ENCODE data around the gene PRTFDC1. TPM values are rescaled to one million over a fixed set of nuclear protein-coding genes. Genes with fewer than 3 reads are reported as not detected.
A peak's percentile ranks its signal among the peaks of the same experiment; 100 is the strongest.

PRTFDC1 gene
- total RNA-seq, 5 donors from 2014 or later (not counting 1 experiment from before 2014, with no cell fraction given), result 0.43 to 1.5 (median 0.76) TPM

DNA sequence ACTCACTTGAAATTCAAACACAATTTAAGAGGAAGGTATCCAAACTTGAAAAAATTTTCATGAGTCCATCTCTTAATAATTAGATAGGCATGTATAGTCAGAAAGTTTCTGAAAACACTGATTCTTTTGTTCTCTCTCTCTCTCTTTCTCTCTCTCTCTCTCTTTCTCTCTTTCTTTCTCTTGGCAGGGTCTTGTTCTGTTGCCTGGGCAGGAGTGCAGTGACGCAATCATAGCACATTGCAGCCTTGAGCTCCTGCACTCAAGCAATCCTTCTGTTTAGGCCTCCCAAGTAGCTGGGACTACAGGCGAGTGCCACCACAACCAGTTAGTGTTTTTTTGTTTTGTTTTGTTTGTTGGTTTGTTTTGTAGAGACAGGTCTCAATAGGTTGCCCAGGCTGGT is 59.3 kb downstream of the PRTFDC1 start:
- ChIA-PET CTCF (no interaction called here), POLR2A (no interaction called here)
- no peaks in the 10 kb centered on the region for H3K36me3 Mint-ChIP-seq
- H3K27me3 ChIP-seq (replicated peaks in 1 of 2; ENCODE audit: control insufficient read depth in 2 of 2, extremely low read depth in 1 of 2, insufficient read depth in 2 of 2, low read length in 1 of 2), result no peaks in the 10 kb centered on the region
- H3K4me1 ChIP-seq (ENCODE audit: control insufficient read depth in 1 of 2, extremely low read depth in 1 of 2, insufficient read depth in 2 of 2, low read length in 2 of 2), result peaks cover 18 to 49% of the 10 kb centered on the region in 2 experiments
- peaks cover 0 to 5% (median 0%) of the 10 kb centered on the region in 3 donors for H3K9me3 Mint-ChIP-seq
- no peaks in the 10 kb centered on the region for H3K36me3 ChIP-seq (ENCODE audit: control insufficient read depth in 2 of 2, extremely low read depth in 1 of 2, insufficient read depth in 1 of 2, low read length in 1 of 2)
- no peak overlapping the region for H3K4me3 Mint-ChIP-seq
- ATAC-seq (replicated peaks in 1 of 4), result no peak
- H3K4me1 Mint-ChIP-seq, result peaks cover 54 to 76% (median 68%) of the 10 kb centered on the region in 3 donors
- DNase-seq, result no peak
- H3K9me3 ChIP-seq, result no peaks in the 10 kb centered on the region
- WGBS (ENCODE audit: insufficient coverage), result no CpG with 5 or more reads among the region's 2 CpGs
- no peaks in the 10 kb centered on the region for H3K27me3 Mint-ChIP-seq
- no peak overlapping the region for H3K27ac ChIP-seq (ENCODE audit: low read length)
- no peak overlapping the region for H3K4me3 ChIP-seq (ENCODE audit: control insufficient read depth in 1 of 2, extremely low read depth in 1 of 2, low read length in 1 of 2)
- peak overlapping the region; percentile 19 to 99 for H3K27ac Mint-ChIP-seq

DNA sequence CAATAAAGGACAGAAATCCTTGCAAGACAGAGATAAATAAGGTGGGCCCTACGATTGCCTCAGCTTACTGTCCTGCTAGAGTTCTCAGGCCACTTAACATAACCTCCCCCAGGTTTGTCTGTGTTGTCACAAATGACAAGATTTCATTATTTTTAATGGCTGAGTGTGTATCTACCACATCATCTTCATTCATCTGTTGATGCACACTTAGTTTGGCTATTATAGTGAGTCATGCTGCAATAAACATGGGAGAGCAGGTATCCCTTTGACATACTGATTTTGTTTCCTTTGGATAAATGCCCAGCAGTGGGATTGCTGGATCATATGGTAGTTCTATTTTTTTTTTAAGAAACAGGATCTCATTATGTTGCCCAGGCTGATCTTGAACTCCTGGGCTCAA is 60.6 kb downstream of the PRTFDC1 start:
- no peaks in the 10 kb centered on the region for H3K36me3 ChIP-seq (ENCODE audit: control insufficient read depth in 2 of 2, extremely low read depth in 1 of 2, insufficient read depth in 1 of 2, low read length in 1 of 2)
- no CpG with 5 or more reads among the region's 1 CpG for WGBS (ENCODE audit: insufficient coverage)
- ATAC-seq (replicated peaks in 1 of 4) (no peak), DNase-seq (no peak)
- no peaks in the 10 kb centered on the region for H3K36me3 Mint-ChIP-seq
- peaks cover 13 to 56% of the 10 kb centered on the region in 2 experiments for H3K4me1 ChIP-seq (ENCODE audit: control insufficient read depth in 1 of 2, extremely low read depth in 1 of 2, insufficient read depth in 2 of 2, low read length in 2 of 2)
- H3K27ac Mint-ChIP-seq, result peak overlapping the region; percentile 2 to 62
- H3K4me1 Mint-ChIP-seq, result peaks cover 54 to 75% (median 69%) of the 10 kb centered on the region in 3 donors
- no peak overlapping the region for H3K27ac ChIP-seq (ENCODE audit: low read length)
- CTCF ChIA-PET, result no interaction called here
- H3K27me3 ChIP-seq (replicated peaks in 1 of 2; ENCODE audit: control insufficient read depth in 2 of 2, extremely low read depth in 1 of 2, insufficient read depth in 2 of 2, low read length in 1 of 2), result no peaks in the 10 kb centered on the region
- H3K27me3 Mint-ChIP-seq, result no peaks in the 10 kb centered on the region
- H3K4me3 Mint-ChIP-seq, result no peak overlapping the region
- H3K4me3 ChIP-seq (ENCODE audit: control insufficient read depth in 1 of 2, extremely low read depth in 1 of 2, low read length in 1 of 2), result no peak overlapping the region
- POLR2A ChIA-PET, result no interaction called here
- H3K9me3 ChIP-seq, result no peaks in the 10 kb centered on the region
- peaks cover 0 to 5% (median 0%) of the 10 kb centered on the region in 3 donors for H3K9me3 Mint-ChIP-seq

DNA sequence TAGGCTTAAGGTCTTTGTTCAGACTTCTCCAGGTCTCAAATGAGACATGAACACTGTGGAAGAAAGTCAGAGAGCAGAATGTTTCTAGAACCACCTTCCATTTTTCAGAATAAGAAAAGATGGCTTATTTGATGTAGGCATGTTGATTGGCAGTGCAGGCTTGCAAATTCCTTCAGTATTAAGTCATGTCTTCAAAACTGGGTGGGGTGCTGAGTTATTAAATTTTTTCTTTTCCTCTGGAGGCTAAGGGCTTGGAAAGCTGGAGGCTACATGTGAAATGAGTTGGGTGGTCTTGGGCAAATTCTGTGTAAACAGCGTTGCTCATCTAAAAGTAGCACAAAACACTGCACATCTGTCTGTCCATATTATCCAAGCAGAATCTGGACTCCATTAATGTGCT is 62.8 kb downstream of the PRTFDC1 start:
- ATAC-seq (replicated peaks in 1 of 4) (no peak), DNase-seq (no peak)
- H3K36me3 Mint-ChIP-seq, result no peaks in the 10 kb centered on the region
- Histone ChIP-seq H3K9me3 (no peaks in the 10 kb centered on the region), H3K27ac (ENCODE audit: low read length) (no peak overlapping the region), H3K27me3 (replicated peaks in 1 of 2; ENCODE audit: control insufficient read depth in 2 of 2, extremely low read depth in 1 of 2, insufficient read depth in 2 of 2, low read length in 1 of 2) (no peaks in the 10 kb centered on the region), H3K4me3 (ENCODE audit: control insufficient read depth in 1 of 2, extremely low read depth in 1 of 2, low read length in 1 of 2) (no peak overlapping the region), H3K36me3 (ENCODE audit: control insufficient read depth in 2 of 2, extremely low read depth in 1 of 2, insufficient read depth in 1 of 2, low read length in 1 of 2) (no peaks in the 10 kb centered on the region), H3K4me1 (ENCODE audit: control insufficient read depth in 1 of 2, extremely low read depth in 1 of 2, insufficient read depth in 2 of 2, low read length in 2 of 2) (peaks cover 9 to 54% of the 10 kb centered on the region in 2 experiments)
- POLR2A ChIA-PET, result interaction anchor here in 1 of 2 donors (0.9 kb wide), 1 partner anchor 20 kb away, joined by 3 read pairs; no protein-coding TSS in a partner anchor
- no peak overlapping the region for H3K4me3 Mint-ChIP-seq
- H3K4me1 Mint-ChIP-seq, result peaks cover 59 to 73% (median 72%) of the 10 kb centered on the region in 3 donors
- H3K27me3 Mint-ChIP-seq, result no peaks in the 10 kb centered on the region
- CTCF ChIA-PET, result no interaction called here
- WGBS (ENCODE audit: insufficient coverage), result no CpG with 5 or more reads among the region's 1 CpG
- H3K9me3 Mint-ChIP-seq, result peaks cover 0 to 5% (median 0%) of the 10 kb centered on the region in 3 donors
- peak overlapping the region; percentile 74 to 77 for H3K27ac Mint-ChIP-seq

DNA sequence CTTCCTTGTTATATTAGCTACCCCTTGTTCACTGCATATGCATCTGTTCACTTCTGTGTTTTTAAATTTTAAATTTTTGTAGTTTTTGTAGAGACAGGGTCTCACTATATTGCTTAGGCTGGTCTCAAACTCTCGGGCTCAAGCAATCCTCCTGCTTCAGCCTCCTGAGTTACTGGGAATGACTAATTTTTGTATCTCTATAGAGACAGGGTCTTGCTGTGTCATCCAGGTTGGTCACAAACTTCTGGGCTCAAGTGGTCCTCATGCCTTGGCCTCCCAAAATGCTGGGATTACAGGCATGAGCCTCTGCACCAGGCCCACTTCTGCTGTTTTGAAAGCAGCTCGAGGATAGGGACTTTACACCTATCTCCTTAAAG is 64.6 kb downstream of the PRTFDC1 start:
- DNase-seq (no peak), ATAC-seq (replicated peaks in 1 of 4) (peak in 2 of 4 experiments; percentile 3)
- Mint-ChIP-seq H3K27me3 (no peaks in the 10 kb centered on the region), H3K4me3 (peak overlapping the region; percentile 29 to 67 (median 63)), H3K27ac (peak overlapping the region; percentile 72 to 81), H3K4me1 (peaks cover 61 to 76% (median 70%) of the 10 kb centered on the region in 3 donors), H3K9me3 (peaks cover 0 to 5% (median 0%) of the 10 kb centered on the region in 3 donors), H3K36me3 (no peaks in the 10 kb centered on the region)
- Histone ChIP-seq H3K27ac (ENCODE audit: low read length) (peak overlapping the region; percentile 79), H3K27me3 (replicated peaks in 1 of 2; ENCODE audit: control insufficient read depth in 2 of 2, extremely low read depth in 1 of 2, insufficient read depth in 2 of 2, low read length in 1 of 2) (no peaks in the 10 kb centered on the region), H3K4me3 (ENCODE audit: control insufficient read depth in 1 of 2, extremely low read depth in 1 of 2, low read length in 1 of 2) (peak overlapping the region in 1 of 2 donors; percentile 33), H3K4me1 (ENCODE audit: control insufficient read depth in 1 of 2, extremely low read depth in 1 of 2, insufficient read depth in 2 of 2, low read length in 2 of 2) (peaks cover 12 to 59% of the 10 kb centered on the region in 2 experiments), H3K9me3 (no peaks in the 10 kb centered on the region), H3K36me3 (ENCODE audit: control insufficient read depth in 2 of 2, extremely low read depth in 1 of 2, insufficient read depth in 1 of 2, low read length in 1 of 2) (no peaks in the 10 kb centered on the region)
- ChIA-PET POLR2A (interaction anchor here in 1 of 2 donors (0.6 kb wide), 1 partner anchor 30 kb away, joined by 3 read pairs; no protein-coding TSS in a partner anchor), CTCF (interaction anchor here in 1 of 2 donors (1.1 kb wide), 1 partner anchor 270 kb away, joined by 3 read pairs; no protein-coding TSS in a partner anchor)
- WGBS (ENCODE audit: insufficient coverage), result 20% methylated on average over 1 of the region's 2 CpGs

DNA sequence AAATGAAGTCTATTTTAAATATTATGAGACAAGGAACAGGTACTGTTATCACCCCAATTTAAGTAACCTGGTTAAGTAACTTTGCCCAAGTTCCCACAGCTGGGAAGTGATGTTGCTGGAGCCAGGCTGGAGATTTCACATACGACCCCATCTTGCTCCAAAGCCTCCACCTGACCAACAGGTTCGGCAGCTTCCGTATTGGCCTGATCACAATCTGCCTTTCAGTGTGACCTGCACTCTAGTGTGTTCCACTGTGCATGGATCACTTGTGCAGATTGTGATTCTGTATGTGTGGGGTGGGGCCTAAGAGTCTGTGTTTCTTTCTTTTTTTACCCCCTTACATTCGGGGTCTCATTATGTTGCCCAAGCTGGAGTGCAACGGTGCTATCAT is 66.1 kb downstream of the PRTFDC1 start:
- Mint-ChIP-seq H3K36me3 (peaks cover 3% of the 10 kb centered on the region), H3K4me3 (no peak overlapping the region), H3K27ac (peak overlapping the region; percentile 72 to 81), H3K27me3 (no peaks in the 10 kb centered on the region), H3K9me3 (peaks cover 0 to 5% (median 0%) of the 10 kb centered on the region in 3 donors), H3K4me1 (peaks cover 71 to 84% (median 82%) of the 10 kb centered on the region in 3 donors)
- H3K27ac ChIP-seq (ENCODE audit: low read length), result peak overlapping the region; percentile 21
- no peak for ATAC-seq (replicated peaks in 1 of 4)
- POLR2A ChIA-PET, result no interaction called here
- no peak for DNase-seq
- H3K27me3 ChIP-seq (replicated peaks in 1 of 2; ENCODE audit: control insufficient read depth in 2 of 2, extremely low read depth in 1 of 2, insufficient read depth in 2 of 2, low read length in 1 of 2), result no peaks in the 10 kb centered on the region
- WGBS (ENCODE audit: insufficient coverage), result 100% methylated on average over 1 of the region's 5 CpGs
- H3K4me1 ChIP-seq (ENCODE audit: control insufficient read depth in 1 of 2, extremely low read depth in 1 of 2, insufficient read depth in 2 of 2, low read length in 2 of 2), result peaks cover 17 to 73% of the 10 kb centered on the region in 2 experiments
- H3K4me3 ChIP-seq (ENCODE audit: control insufficient read depth in 1 of 2, extremely low read depth in 1 of 2, low read length in 1 of 2), result no peak overlapping the region
- no peaks in the 10 kb centered on the region for H3K36me3 ChIP-seq (ENCODE audit: control insufficient read depth in 2 of 2, extremely low read depth in 1 of 2, insufficient read depth in 1 of 2, low read length in 1 of 2)
- no peaks in the 10 kb centered on the region for H3K9me3 ChIP-seq
- CTCF ChIA-PET, result no interaction called here

DNA sequence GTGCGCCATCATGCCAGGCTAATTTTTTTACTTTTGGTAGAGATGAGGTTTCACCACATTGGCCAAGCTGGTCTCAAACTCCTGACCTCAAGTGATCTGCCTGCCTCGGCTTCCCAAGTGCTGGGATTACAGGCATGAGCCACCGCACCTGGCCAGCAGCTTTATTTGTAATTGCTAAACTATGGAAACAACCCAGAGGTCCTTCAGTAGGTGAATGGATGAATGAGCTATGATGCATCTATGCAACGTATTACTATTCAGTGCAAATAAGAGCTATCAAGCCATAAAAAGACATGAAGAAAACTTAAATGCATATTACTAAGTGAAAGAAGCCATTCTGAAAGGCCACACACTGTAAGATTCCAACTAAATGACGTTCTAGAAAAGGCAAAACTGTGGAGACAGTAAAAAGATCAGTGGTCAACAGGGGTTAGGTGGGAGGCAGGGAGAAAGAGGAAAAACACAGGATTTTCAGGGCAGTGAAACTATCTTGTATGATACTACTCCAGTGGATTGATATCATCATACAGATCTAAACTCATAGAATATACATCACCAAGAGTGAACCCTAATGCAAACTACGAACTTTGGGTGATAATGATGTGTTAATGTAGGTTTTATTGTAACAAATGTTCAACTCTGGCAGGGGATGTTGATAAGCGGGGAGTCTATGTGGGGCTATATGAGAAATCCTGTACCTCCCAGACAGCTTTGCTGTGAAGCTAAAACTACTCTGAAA is 66.7 kb downstream of the PRTFDC1 start:
- Mint-ChIP-seq H3K4me3 (no peak overlapping the region), H3K36me3 (peaks cover 3% of the 10 kb centered on the region), H3K27me3 (no peaks in the 10 kb centered on the region), H3K9me3 (peaks cover 0 to 5% (median 0%) of the 10 kb centered on the region in 3 donors), H3K4me1 (peaks cover 74 to 88% (median 86%) of the 10 kb centered on the region in 3 donors), H3K27ac (peak overlapping the region; percentile 72 to 81)
- Histone ChIP-seq H3K27ac (ENCODE audit: low read length) (peak overlapping the region; percentile 21), H3K9me3 (no peaks in the 10 kb centered on the region), H3K36me3 (ENCODE audit: control insufficient read depth in 2 of 2, extremely low read depth in 1 of 2, insufficient read depth in 1 of 2, low read length in 1 of 2) (no peaks in the 10 kb centered on the region), H3K4me3 (ENCODE audit: control insufficient read depth in 1 of 2, extremely low read depth in 1 of 2, low read length in 1 of 2) (no peak overlapping the region), H3K27me3 (replicated peaks in 1 of 2; ENCODE audit: control insufficient read depth in 2 of 2, extremely low read depth in 1 of 2, insufficient read depth in 2 of 2, low read length in 1 of 2) (no peaks in the 10 kb centered on the region), H3K4me1 (ENCODE audit: control insufficient read depth in 1 of 2, extremely low read depth in 1 of 2, insufficient read depth in 2 of 2, low read length in 2 of 2) (peaks cover 17 to 77% of the 10 kb centered on the region in 2 experiments)
- ATAC-seq (replicated peaks in 1 of 4) (no peak), DNase-seq (no peak)
- CTCF ChIA-PET, result interaction anchor here in 1 of 2 donors (0.6 kb wide), 1 partner anchor 36 kb away, joined by 6 read pairs; no protein-coding TSS in a partner anchor
- WGBS (ENCODE audit: insufficient coverage), result 90% methylated on average over 2 of the region's 7 CpGs
- POLR2A ChIA-PET, result no interaction called here
